ENCODE results near the gene INTS2.

DNA sequence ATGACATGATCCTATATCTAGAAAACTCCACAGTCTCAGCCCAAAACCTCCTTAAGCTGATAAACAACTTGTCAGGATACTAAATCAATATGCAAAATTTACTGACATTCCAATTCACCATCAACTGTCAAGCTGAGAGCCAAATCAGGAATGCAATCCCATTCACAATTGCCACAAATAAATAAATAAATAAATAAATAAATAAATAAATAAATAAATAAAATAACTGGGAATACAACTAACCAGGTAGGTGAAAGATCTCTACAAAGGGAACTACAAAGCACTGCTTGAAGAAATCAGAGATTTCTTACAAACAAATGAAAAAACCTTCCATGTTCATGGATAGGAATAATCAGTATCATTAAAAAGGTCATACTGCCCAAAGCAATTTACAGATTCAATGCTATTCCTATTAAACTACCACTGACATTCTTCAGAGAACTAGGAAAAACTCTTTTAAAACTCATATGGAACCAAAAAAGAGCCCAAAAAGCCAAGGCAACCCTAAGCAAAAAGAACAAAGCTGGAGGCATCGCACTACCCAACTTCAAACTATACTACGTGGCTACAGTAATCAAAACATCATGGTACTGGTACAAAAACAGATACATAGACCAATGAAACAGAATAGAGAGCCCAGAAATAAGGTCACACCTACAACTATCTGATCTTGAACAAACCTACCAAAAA, 102.2 kb downstream of the INTS2 start:
- TF ChIP-seq, protein P1, sequence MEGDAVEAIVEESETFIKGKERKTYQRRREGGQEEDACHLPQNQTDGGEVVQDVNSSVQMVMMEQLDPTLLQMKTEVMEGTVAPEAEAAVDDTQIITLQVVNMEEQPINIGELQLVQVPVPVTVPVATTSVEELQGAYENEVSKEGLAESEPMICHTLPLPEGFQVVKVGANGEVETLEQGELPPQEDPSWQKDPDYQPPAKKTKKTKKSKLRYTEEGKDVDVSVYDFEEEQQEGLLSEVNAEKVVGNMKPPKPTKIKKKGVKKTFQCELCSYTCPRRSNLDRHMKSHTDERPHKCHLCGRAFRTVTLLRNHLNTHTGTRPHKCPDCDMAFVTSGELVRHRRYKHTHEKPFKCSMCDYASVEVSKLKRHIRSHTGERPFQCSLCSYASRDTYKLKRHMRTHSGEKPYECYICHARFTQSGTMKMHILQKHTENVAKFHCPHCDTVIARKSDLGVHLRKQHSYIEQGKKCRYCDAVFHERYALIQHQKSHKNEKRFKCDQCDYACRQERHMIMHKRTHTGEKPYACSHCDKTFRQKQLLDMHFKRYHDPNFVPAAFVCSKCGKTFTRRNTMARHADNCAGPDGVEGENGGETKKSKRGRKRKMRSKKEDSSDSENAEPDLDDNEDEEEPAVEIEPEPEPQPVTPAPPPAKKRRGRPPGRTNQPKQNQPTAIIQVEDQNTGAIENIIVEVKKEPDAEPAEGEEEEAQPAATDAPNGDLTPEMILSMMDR (IDR thresholded peaks at IDR 0.05) = no peak
- no peak for TF ChIP-seq EZH2 (IDR thresholded peaks at IDR 0.05; ENCODE audit: borderline replicate concordance, insufficient read depth, low read depth, low read length, poor library complexity, severe bottlenecking)

Data from B cell (primary cell).